Fibroblast of lung (primary cell): Measurements from ENCODE around the gene IL36B.

ENCODE experiments used
- EZH2 ChIP-seq: IDR thresholded peaks from 2 replicates; pipeline ENCODE4 v1.5.1; 2012; ENCODE audit warnings: low read length, control low read depth, mild to moderate bottlenecking; ENCODE audit errors: missing control alignments
- TF ChIP-seq, protein P1 (sequence below), 2 donors: IDR thresholded peaks in 1 of 2; conservative IDR thresholded peaks in 1 of 2; 1 replicate in 1 of 2; 2 replicates in 1 of 2; pipeline ENCODE4 v1.5.1; 2011 to 2012; ENCODE audit warnings: low read length in 2 of 2, control low read depth in 1 of 2, inconsistent platforms in 1 of 2, low read depth in 1 of 2, mild to moderate bottlenecking in 1 of 2

DNA sequence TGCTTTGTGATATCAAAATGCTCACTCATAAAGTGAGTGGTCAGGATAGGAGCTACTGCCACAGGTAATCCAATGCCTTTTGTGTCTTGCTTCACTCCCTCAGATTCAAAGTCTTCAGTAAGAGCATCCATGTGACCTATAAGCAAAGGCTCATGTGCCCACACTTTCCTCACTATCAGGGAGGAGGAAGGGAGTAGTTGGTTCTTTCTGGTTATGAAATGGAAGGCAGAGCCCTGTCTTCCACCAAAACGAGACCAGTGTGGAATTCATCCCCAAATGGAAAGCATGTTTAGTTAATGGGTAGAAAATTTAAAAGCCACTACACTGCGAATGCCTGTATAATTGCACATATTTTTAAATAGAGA is 40.9 kb upstream of the IL36B start:
- TF ChIP-seq, protein P1, sequence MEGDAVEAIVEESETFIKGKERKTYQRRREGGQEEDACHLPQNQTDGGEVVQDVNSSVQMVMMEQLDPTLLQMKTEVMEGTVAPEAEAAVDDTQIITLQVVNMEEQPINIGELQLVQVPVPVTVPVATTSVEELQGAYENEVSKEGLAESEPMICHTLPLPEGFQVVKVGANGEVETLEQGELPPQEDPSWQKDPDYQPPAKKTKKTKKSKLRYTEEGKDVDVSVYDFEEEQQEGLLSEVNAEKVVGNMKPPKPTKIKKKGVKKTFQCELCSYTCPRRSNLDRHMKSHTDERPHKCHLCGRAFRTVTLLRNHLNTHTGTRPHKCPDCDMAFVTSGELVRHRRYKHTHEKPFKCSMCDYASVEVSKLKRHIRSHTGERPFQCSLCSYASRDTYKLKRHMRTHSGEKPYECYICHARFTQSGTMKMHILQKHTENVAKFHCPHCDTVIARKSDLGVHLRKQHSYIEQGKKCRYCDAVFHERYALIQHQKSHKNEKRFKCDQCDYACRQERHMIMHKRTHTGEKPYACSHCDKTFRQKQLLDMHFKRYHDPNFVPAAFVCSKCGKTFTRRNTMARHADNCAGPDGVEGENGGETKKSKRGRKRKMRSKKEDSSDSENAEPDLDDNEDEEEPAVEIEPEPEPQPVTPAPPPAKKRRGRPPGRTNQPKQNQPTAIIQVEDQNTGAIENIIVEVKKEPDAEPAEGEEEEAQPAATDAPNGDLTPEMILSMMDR (conservative IDR thresholded peaks at IDR 0.05 in 1 of 2, IDR thresholded peaks at IDR 0.05 in 1 of 2; ENCODE audit: low read depth in 1 of 2, low read length in 2 of 2), result no peak
- TF ChIP-seq EZH2, result no peak
